Gastroesophageal sphincter (tissue), 3 donors: Measurements from ENCODE around the gene CERS3.

Source experiments
- CTCF ChIP-seq, 4 experiments: fragments of 200-600 bp in 2 of 4; fragments of 450-650 bp in 2 of 4; sonication (generic) in 1 of 4; IDR thresholded peaks; one replicate each; pipeline ENCODE4 v1.5.1; 2017 to 2019; ENCODE audit warnings: antibody characterized with exemption in 4 of 4, mild to moderate bottlenecking in 2 of 4, moderate library complexity in 2 of 4
- EP300 ChIP-seq: sonication (generic); formaldehyde crosslinking; IDR thresholded peaks from one replicate; pipeline ENCODE4 v1.6.1; 2017; ENCODE audit warnings: antibody characterized with exemption, mild to moderate bottlenecking
- POLR2A ChIP-seq, 2 donors: fragments of 450-650 bp; IDR thresholded peaks; one replicate each; pipeline ENCODE4 v1.6.1; 2017; ENCODE audit warnings: antibody characterized with exemption in 2 of 2, mild to moderate bottlenecking in 2 of 2, moderate library complexity in 1 of 2
- POLR2AphosphoS5 ChIP-seq: sonication (generic); formaldehyde crosslinking; IDR thresholded peaks from one replicate; pipeline ENCODE4 v1.6.1; 2017; ENCODE audit warnings: antibody characterized with exemption

DNA sequence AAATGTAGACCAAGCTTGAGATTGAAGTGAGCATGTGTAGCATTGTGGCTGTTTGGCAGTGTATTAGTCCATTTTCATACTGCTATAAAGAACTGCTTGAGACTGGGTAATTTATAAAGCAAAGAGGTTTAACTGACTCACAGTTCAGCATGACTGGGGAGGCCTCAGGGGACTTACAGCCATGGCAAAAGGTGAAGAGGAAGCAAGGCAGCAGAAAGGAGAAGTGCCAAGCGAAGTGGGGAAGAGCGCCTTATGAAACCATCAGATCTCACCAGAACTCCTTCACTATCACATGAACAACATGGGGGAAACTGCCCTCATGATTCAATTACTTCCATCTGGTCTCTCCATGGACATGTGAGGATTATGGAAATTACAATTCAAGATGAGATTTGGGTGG is 8.6 kb upstream of the CERS3 start:
- TF ChIP-seq CTCF (IDR thresholded peaks at IDR 0.05) (no peak), EP300 (no peak), POLR2A (IDR thresholded peaks at IDR 0.05) (no peak), POLR2AphosphoS5 (no peak)
